Hepatocyte (in vitro differentiated cells): ENCODE measurements around the gene PPP2R3C. TPM values are rescaled to one million over a fixed set of nuclear protein-coding genes. Genes with fewer than 3 reads are reported as not detected.

Experiments used
- DNase-seq: peaks from one replicate; pipeline ENCODE4 v3.0.0-alpha.2; 2016; ENCODE audit warnings: low spot score
- H2AFZ ChIP-seq: fragments of 200-600 bp; sonication (generic); 2 replicates; pipeline ENCODE4 v1.6.0; 2016; ENCODE audit warnings: antibody characterized with exemption, mild to moderate bottlenecking
- H3K27ac ChIP-seq: fragments of 200-600 bp; sonication (generic); 2 replicates; pipeline ENCODE4 v1.5.1; 2016; ENCODE audit warnings: mild to moderate bottlenecking
- H3K27me3 ChIP-seq: fragments of 200-600 bp; sonication (generic); 2 replicates; pipeline ENCODE4 v1.6.1; 2016
- H3K36me3 ChIP-seq: fragments of 200-600 bp; sonication (generic); replicated peaks from 2 replicates; pipeline ENCODE4 v1.5.1; 2016; ENCODE audit warnings: low read depth; ENCODE audit not compliant: insufficient read depth
- H3K4me1 ChIP-seq: fragments of 200-600 bp; sonication (generic); 2 replicates; pipeline ENCODE4 v1.5.1; 2016; ENCODE audit warnings: mild to moderate bottlenecking, moderate library complexity; ENCODE audit not compliant: insufficient read depth
- H3K4me2 ChIP-seq: fragments of 200-600 bp; sonication (generic); 2 replicates; pipeline ENCODE4 v1.6.0; 2016
- H3K4me3 ChIP-seq: fragments of 200-600 bp; sonication (generic); 2 replicates; pipeline ENCODE4 v1.5.1; 2016; ENCODE audit warnings: mild to moderate bottlenecking
- H3K79me2 ChIP-seq: fragments of 200-600 bp; sonication (generic); 2 replicates; pipeline ENCODE4 v1.6.0; 2017; ENCODE audit warnings: mild to moderate bottlenecking
- H3K9me2 ChIP-seq: fragments of 200-600 bp; sonication (generic); replicated peaks from 2 replicates; pipeline ENCODE4 v1.6.0; 2017; ENCODE audit warnings: mild to moderate bottlenecking; ENCODE audit not compliant: insufficient read depth
- H3K9me3 ChIP-seq: fragments of 200-600 bp; sonication (generic); 2 replicates; pipeline ENCODE4 v1.5.1; 2016; ENCODE audit warnings: low read depth, mild to moderate bottlenecking
- H4K20me1 ChIP-seq: fragments of 200-600 bp; sonication (generic); 2 replicates; pipeline ENCODE4 v1.6.0; 2016; ENCODE audit warnings: mild to moderate bottlenecking; ENCODE audit not compliant: insufficient read depth, poor library complexity, severe bottlenecking
- CTCF ChIP-seq: fragments of 200-600 bp; sonication (generic); IDR thresholded peaks from 2 replicates; pipeline ENCODE4 v1.5.1; 2016; ENCODE audit warnings: antibody characterized with exemption, mild to moderate bottlenecking; ENCODE audit not compliant: poor library complexity
- EZH2 ChIP-seq: fragments of 200-600 bp; sonication (generic); IDR thresholded peaks from 2 replicates; pipeline ENCODE4 v1.6.1; 2016; ENCODE audit warnings: antibody characterized with exemption, mild to moderate bottlenecking, borderline replicate concordance
- EZH2phosphoT487 ChIP-seq: fragments of 200-600 bp; sonication (generic); IDR thresholded peaks from one replicate; pipeline ENCODE4 v1.6.1; 2018; ENCODE audit warnings: antibody characterized with exemption, mild to moderate bottlenecking, low read depth, moderate library complexity; ENCODE audit not compliant: unreplicated experiment, severe bottlenecking
- WGBS: methylation state at CpG from one replicate; pipeline ENCODE4 v1.1.6; 2016; ENCODE audit warnings: low lambda C conversion rate; ENCODE audit errors: missing lambda C conversion rate; 5-methylcytosine and 5-hydroxymethylcytosine counted together
- polyA plus RNA-seq: library from polyadenylated mRNA; unstranded; fragments of >200 nt; fragmentation: Nextera tagmentation; extraction: Ambion mirVana; gene quantifications from 2 replicates; pipeline ENCODE4 v1.2.1, GENCODE V29; 2016
- total RNA-seq: library from RNA; depleted of rRNA; stranded (reverse); fragments of >200 nt; gene quantifications from 2 replicates; pipeline ENCODE4 v1.2.3, GENCODE V29; 2014

PPP2R3C gene
- total and polyA plus RNA-seq, 2 experiments from 2014 or later: 36.1 to 38.5 TPM

GRCh38 chr14:35116242-35116641, 5.5 kb downstream of the PPP2R3C start:
- no peaks in the 10 kb centered on the region for H3K36me3 ChIP-seq
- H3K4me2 ChIP-seq: no peak overlapping the region
- H3K27me3 ChIP-seq: no peaks in the 10 kb centered on the region
- H2AFZ ChIP-seq: no peak overlapping the region
- no peak overlapping the region for H3K4me3 ChIP-seq
- H3K79me2 ChIP-seq: peaks cover 31% of the 10 kb centered on the region
- WGBS: 96% methylated on average over 4 of the region's 4 CpGs
- no peak overlapping the region for H3K27ac ChIP-seq
- no peaks in the 10 kb centered on the region for H3K9me3 ChIP-seq
- H3K4me1 ChIP-seq: peaks cover 11% of the 10 kb centered on the region
- H4K20me1 ChIP-seq: no peaks in the 10 kb centered on the region
- TF ChIP-seq EZH2phosphoT487: no peak
- no peak for TF ChIP-seq EZH2
- no peak for TF ChIP-seq CTCF
- DNase-seq: no peak
- H3K9me2 ChIP-seq: no peaks in the 10 kb centered on the region

GRCh38 chr14:35114036-35114435, 7.8 kb downstream of the PPP2R3C start:
- TF ChIP-seq CTCF (no peak), EZH2phosphoT487 (no peak), EZH2 (no peak)
- Histone ChIP-seq H3K27ac (no peak overlapping the region), H3K9me2 (no peaks in the 10 kb centered on the region), H2AFZ (no peak overlapping the region), H3K36me3 (no peaks in the 10 kb centered on the region), H4K20me1 (no peaks in the 10 kb centered on the region), H3K4me3 (no peak overlapping the region), H3K9me3 (no peaks in the 10 kb centered on the region), H3K4me1 (peaks cover 8% of the 10 kb centered on the region), H3K27me3 (no peaks in the 10 kb centered on the region), H3K4me2 (no peak overlapping the region), H3K79me2 (peaks cover 21% of the 10 kb centered on the region)
- WGBS: 64% methylated on average over 2 of the region's 2 CpGs
- DNase-seq: no peak

- Histone ChIP-seq H3K9me3 (no peaks in the 10 kb centered on the region), H4K20me1 (no peaks in the 10 kb centered on the region), H2AFZ (no peak overlapping the region), H3K4me2 (no peak overlapping the region), H3K36me3 (no peaks in the 10 kb centered on the region), H3K9me2 (no peaks in the 10 kb centered on the region), H3K4me1 (peaks cover 8% of the 10 kb centered on the region), H3K4me3 (no peak overlapping the region), H3K27ac (no peak overlapping the region), H3K27me3 (no peaks in the 10 kb centered on the region), H3K79me2 (peaks cover 21% of the 10 kb centered on the region)
- WGBS: 85% methylated on average over 4 of the region's 4 CpGs
- DNase-seq: no peak
- no peak for TF ChIP-seq CTCF
These were observed 8.4 kb downstream of the PPP2R3C start for GRCh38 chr14:35113308-35113950.

- H3K4me1 ChIP-seq: peaks cover 8% of the 10 kb centered on the region
- peaks cover 16% of the 10 kb centered on the region for H3K79me2 ChIP-seq
- no peak overlapping the region for H3K4me3 ChIP-seq
- no peaks in the 10 kb centered on the region for H3K36me3 ChIP-seq
- DNase-seq: no peak
- WGBS: 45% methylated on average over 2 of the region's 2 CpGs
- no peak overlapping the region for H2AFZ ChIP-seq
- no peak for TF ChIP-seq EZH2
- no peak for TF ChIP-seq EZH2phosphoT487
- no peak for TF ChIP-seq CTCF
- H3K4me2 ChIP-seq: no peak overlapping the region
- no peaks in the 10 kb centered on the region for H3K27me3 ChIP-seq
- H3K9me2 ChIP-seq: no peaks in the 10 kb centered on the region
- no peaks in the 10 kb centered on the region for H4K20me1 ChIP-seq
- no peak overlapping the region for H3K27ac ChIP-seq
- no peaks in the 10 kb centered on the region for H3K9me3 ChIP-seq
These were observed 9.1 kb downstream of the PPP2R3C start for GRCh38 chr14:35112641-35113040.
